LoVo (cell line): ENCODE measurements around the gene NRIP1.

Source experiments
- DNase-seq: peaks from one replicate; pipeline ENCODE4 v3.0.0-alpha.2; 2016; ENCODE audit warnings: low spot score

The NRIP1 gene

DNA sequence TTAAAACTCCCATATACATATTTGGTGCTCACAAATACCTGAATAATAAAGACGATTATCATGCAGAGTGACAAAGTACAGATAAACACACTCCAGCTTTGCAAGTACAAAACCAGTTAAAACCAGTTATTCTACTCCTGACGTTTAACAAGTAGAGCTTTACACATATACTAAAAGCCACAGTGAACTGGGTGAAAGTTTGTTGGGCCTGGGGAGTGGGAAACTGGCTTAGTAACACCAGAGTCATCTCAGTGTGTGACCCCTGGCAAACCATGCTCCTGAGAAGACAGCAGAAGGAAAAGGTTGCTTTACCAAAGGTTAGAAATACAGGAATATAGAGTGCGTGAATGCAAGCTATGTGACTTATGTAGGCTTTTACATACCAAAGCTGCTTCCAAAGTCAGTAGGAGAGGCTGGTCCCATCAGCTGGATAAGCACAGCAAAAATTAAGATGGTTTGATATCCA, 148.1 kb downstream of the NRIP1 start:
- peak; percentile 22 for DNase-seq

DNA sequence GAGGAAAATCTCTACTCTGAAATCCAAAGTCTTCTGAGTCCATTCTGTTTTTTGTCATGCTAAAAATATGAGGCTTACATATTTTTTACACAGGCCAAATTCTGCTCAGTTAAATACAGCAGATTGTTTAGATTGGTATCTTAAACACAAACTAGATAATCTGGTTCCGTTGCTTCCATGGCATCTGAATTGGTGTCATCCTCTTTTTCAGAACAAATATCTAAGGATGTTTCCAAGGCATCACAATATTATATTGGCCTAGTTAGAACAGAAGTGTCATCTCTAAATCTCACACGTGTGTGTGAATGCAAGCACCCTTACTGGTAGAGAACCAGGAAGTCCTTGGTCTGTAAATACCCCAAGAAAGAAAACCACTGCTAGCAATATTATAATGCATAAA, 151.2 kb downstream of the NRIP1 start:
- DNase-seq, result no peak

DNA sequence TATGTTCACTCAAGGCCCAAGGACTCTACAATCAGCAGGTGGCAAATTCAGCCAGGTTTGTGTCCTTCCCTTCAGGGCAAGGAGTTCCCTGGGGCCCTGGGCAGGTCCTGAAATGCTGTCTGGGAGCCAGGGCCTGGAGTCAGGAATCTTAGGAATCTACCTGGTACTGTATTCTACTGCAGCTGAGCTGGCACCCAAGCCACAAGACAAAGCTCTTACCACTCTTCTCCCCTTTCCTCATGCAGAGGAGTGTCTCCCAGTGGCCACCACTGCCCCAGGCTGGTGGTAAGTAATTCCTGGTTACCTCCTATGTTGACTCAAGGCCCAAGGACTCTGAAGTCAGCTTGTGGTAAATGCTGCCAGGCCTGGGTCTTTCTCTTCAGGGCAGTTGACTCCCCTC, 153.4 kb downstream of the NRIP1 start:
- peak; percentile 42 for DNase-seq
